ENCODE data around the gene CHD5.

The CHD5 gene

GRCh38 chr1:6111571-6111970, 68.5 kb downstream of the CHD5 start:
- H3K36me3 ChIP-seq (ENCODE audit: insufficient read depth, low read length) = no peaks in the 10 kb centered on the region
- H3K27ac ChIP-seq (ENCODE audit: low read length) = no peak overlapping the region
- TF ChIP-seq EZH2 (IDR thresholded peaks at IDR 0.05; ENCODE audit: borderline replicate concordance, low read depth, low read length, severe bottlenecking) = no peak
- TF ChIP-seq CTCF (IDR thresholded peaks at IDR 0.05; ENCODE audit: borderline replicate concordance, extremely low read depth, low read length, poor library complexity, severe bottlenecking) = no peak
- ATAC-seq (ENCODE audit: insufficient read depth, low read depth) = no peak
- no peak overlapping the region for H2AFZ ChIP-seq (ENCODE audit: low read depth, low read length)
- no peaks in the 10 kb centered on the region for H3K27me3 ChIP-seq (ENCODE audit: insufficient read depth, low read length, poor library complexity)
- H3K9ac ChIP-seq (ENCODE audit: low read depth, low read length) = no peak overlapping the region
- no peak overlapping the region for H3K4me2 ChIP-seq (ENCODE audit: insufficient read depth, low read length)
- no peak for DNase-seq
- no peak overlapping the region for H3K4me3 ChIP-seq (ENCODE audit: low read depth in 1 of 2, low read length in 2 of 2)
- H3K4me1 ChIP-seq (ENCODE audit: insufficient read depth, low read length) = no peaks in the 10 kb centered on the region
- H3K9me3 ChIP-seq (ENCODE audit: insufficient read depth, low read length, severe bottlenecking) = no peaks in the 10 kb centered on the region
- H3K79me2 ChIP-seq (ENCODE audit: insufficient read depth, low read length) = no peaks in the 10 kb centered on the region
- H4K20me1 ChIP-seq (ENCODE audit: insufficient read depth, low read length) = peaks cover 10% of the 10 kb centered on the region; the same call in 1 of the 2 replicates

- Histone ChIP-seq H3K4me2 (ENCODE audit: insufficient read depth, low read length) (no peak overlapping the region), H3K9me3 (ENCODE audit: insufficient read depth, low read length, severe bottlenecking) (no peaks in the 10 kb centered on the region), H4K20me1 (ENCODE audit: insufficient read depth, low read length) (peaks cover 10% of the 10 kb centered on the region; the same call in 1 of the 2 replicates), H3K27me3 (ENCODE audit: insufficient read depth, low read length, poor library complexity) (no peaks in the 10 kb centered on the region), H3K4me3 (ENCODE audit: low read depth in 1 of 2, low read length in 2 of 2) (no peak overlapping the region), H3K79me2 (ENCODE audit: insufficient read depth, low read length) (no peaks in the 10 kb centered on the region), H3K4me1 (ENCODE audit: insufficient read depth, low read length) (no peaks in the 10 kb centered on the region), H2AFZ (ENCODE audit: low read depth, low read length) (no peak overlapping the region), H3K36me3 (ENCODE audit: insufficient read depth, low read length) (no peaks in the 10 kb centered on the region), H3K27ac (ENCODE audit: low read length) (no peak overlapping the region), H3K9ac (ENCODE audit: low read depth, low read length) (no peak overlapping the region)
- TF ChIP-seq EZH2 (IDR thresholded peaks at IDR 0.05; ENCODE audit: borderline replicate concordance, low read depth, low read length, severe bottlenecking) = no peak
- no peak for TF ChIP-seq CTCF (IDR thresholded peaks at IDR 0.05; ENCODE audit: borderline replicate concordance, extremely low read depth, low read length, poor library complexity, severe bottlenecking)
- ATAC-seq (ENCODE audit: insufficient read depth, low read depth) (no peak), DNase-seq (no peak)
Measured at GRCh38 chr1:6110326-6110725, 69.8 kb downstream of the CHD5 start.

- peaks cover 10% of the 10 kb centered on the region; the same call in 1 of the 2 replicates for H4K20me1 ChIP-seq (ENCODE audit: insufficient read depth, low read length)
- TF ChIP-seq EZH2 (IDR thresholded peaks at IDR 0.05; ENCODE audit: borderline replicate concordance, low read depth, low read length, severe bottlenecking) = no peak
- TF ChIP-seq CTCF (IDR thresholded peaks at IDR 0.05; ENCODE audit: borderline replicate concordance, extremely low read depth, low read length, poor library complexity, severe bottlenecking) = no peak
- no peak overlapping the region for H2AFZ ChIP-seq (ENCODE audit: low read depth, low read length)
- H3K27me3 ChIP-seq (ENCODE audit: insufficient read depth, low read length, poor library complexity) = no peaks in the 10 kb centered on the region
- H3K4me3 ChIP-seq (ENCODE audit: low read depth in 1 of 2, low read length in 2 of 2) = no peak overlapping the region
- no peak overlapping the region for H3K9ac ChIP-seq (ENCODE audit: low read depth, low read length)
- H3K4me1 ChIP-seq (ENCODE audit: insufficient read depth, low read length) = no peaks in the 10 kb centered on the region
- H3K4me2 ChIP-seq (ENCODE audit: insufficient read depth, low read length) = no peak overlapping the region
- DNase-seq (no peak), ATAC-seq (ENCODE audit: insufficient read depth, low read depth) (no peak)
- no peak overlapping the region for H3K27ac ChIP-seq (ENCODE audit: low read length)
- H3K36me3 ChIP-seq (ENCODE audit: insufficient read depth, low read length) = no peaks in the 10 kb centered on the region
- H3K9me3 ChIP-seq (ENCODE audit: insufficient read depth, low read length, severe bottlenecking) = no peaks in the 10 kb centered on the region
- no peaks in the 10 kb centered on the region for H3K79me2 ChIP-seq (ENCODE audit: insufficient read depth, low read length)
Measured at GRCh38 chr1:6109688-6110087, 70.4 kb downstream of the CHD5 start.

Measured in DND-41 (cell line).